Adrenal gland (tissue), 12 donors: Measurements from ENCODE around the gene COL17A1. TPM values are rescaled to one million over a fixed set of nuclear protein-coding genes. Genes with fewer than 3 reads are reported as not detected.

Experiments used
- DNase-seq, 7 donors: peaks; one replicate each; pipeline ENCODE4 v3.0.0-alpha.2; 2019 to 2020
- H3K27ac ChIP-seq, 5 donors: fragments of 200-600 bp; sonication (generic) in 4 of 5; 1 replicate in 3 of 5; 2 replicates in 2 of 5; pipeline versions ENCODE4 v1.5.1 to v1.8.0; 2016 to 2020; ENCODE audit warnings: mild to moderate bottlenecking in 1 of 5
- H3K27me3 ChIP-seq: fragments of 200-600 bp; 2 replicates; pipeline ENCODE4 v1.8.0; 2021
- H3K36me3 ChIP-seq, 2 donors: fragments of 200-600 bp; replicated peaks in 1 of 2; 1 replicate in 1 of 2; 2 replicates in 1 of 2; pipeline versions ENCODE4 v1.5.1 to v1.8.0; 2018 to 2022
- H3K4me1 ChIP-seq, 2 donors: fragments of 200-600 bp; replicated peaks in 1 of 2; 1 replicate in 1 of 2; 2 replicates in 1 of 2; pipeline versions ENCODE4 v1.5.1 to v1.8.0; 2018 to 2021
- H3K4me3 ChIP-seq, 4 donors: fragments of 200-600 bp; sonication (generic) in 3 of 4; one replicate each; pipeline ENCODE4 v1.5.1; 2016 to 2018
- H3K9me3 ChIP-seq, 3 donors: fragments of 200-600 bp; sonication (generic) in 1 of 3; replicated peaks in 1 of 3; 1 replicate in 2 of 3; 2 replicates in 1 of 3; pipeline versions ENCODE4 v1.5.1 to v1.8.0; 2016 to 2021
- CTCF ChIP-seq, 6 experiments: fragments of 450-650 bp in 4 of 6; fragments of 200-600 bp in 2 of 6; sonication (generic) in 1 of 6; IDR thresholded peaks; 1 replicate in 5 of 6; 2 replicates in 1 of 6; pipeline versions ENCODE4 v1.5.1 to v1.8.0; 2016 to 2021; ENCODE audit warnings: antibody characterized with exemption in 6 of 6, mild to moderate bottlenecking in 2 of 6, moderate library complexity in 1 of 6
- POLR2A ChIP-seq, 2 donors: fragments of 450-650 bp; IDR thresholded peaks; one replicate each; pipeline ENCODE4 v1.6.1; 2017; ENCODE audit warnings: antibody characterized with exemption in 2 of 2, mild to moderate bottlenecking in 2 of 2, moderate library complexity in 1 of 2
- WGBS, 4 donors: extraction: QIAGEN DNeasy Blood & Tissue Kit in 2 of 4; methylation state at CpG; one replicate each; pipeline versions ENCODE4 v1.1.5 to v1.1.7; 2013 to 2017; 5-methylcytosine and 5-hydroxymethylcytosine counted together
- intact Hi-C, 2 donors: fragments of 100-400 bp; cut with DNase I; formaldehyde crosslinking; loops; one replicate each; pipeline versions ENCODE4 v1.14.1 to v1.15.0; 2022 to 2023
- polyA plus RNA-seq, 3 donors: library from polyadenylated mRNA; stranded (reverse); fragments of 200-250 nt in 2 of 3; fragments of 350-450 nt in 1 of 3; fragmentation: Illumina TruSeq in 1 of 3; extraction: RNeasy Lipid Tissue Mini Kit (QIAGEN cat#74804) in 1 of 3; gene quantifications; one replicate each; pipeline ENCODE4 v1.2.3, GENCODE V29; 2013 to 2014
- total RNA-seq, 9 donors: library from RNA; depleted of rRNA in 4 of 9; stranded (reverse); fragments of >200 nt in 4 of 9; fragments of 120-200 nt in 1 of 9; fragmentation: NEBNext Ultra II Directional in 1 of 9; extraction: Animal tissue kit (Norgen Biotek cat#: 25700) in 1 of 9; gene quantifications; one replicate each; pipeline versions ENCODE4 v1.1.0 to v1.2.4, GENCODE V29; 2013 to 2023
- donor health status: healthy with polysubstance abuse.
- donor health status: Bipolar disorder and iron deficiency.
- donor health status: DM: yes; HTN: yes; CAD: no.
- donor health status: DM: no; HTN: no; CAD: no.
- donor health status: DM: no; HTN: no; CAD: no.
- donor health status: DM: yes; HTN: yes; CAD: no.

Gene COL17A1
- total and polyA plus RNA-seq, 12 donors: 0.11 to 2.2 (median 0.36) TPM; not detected in 4

DNA sequence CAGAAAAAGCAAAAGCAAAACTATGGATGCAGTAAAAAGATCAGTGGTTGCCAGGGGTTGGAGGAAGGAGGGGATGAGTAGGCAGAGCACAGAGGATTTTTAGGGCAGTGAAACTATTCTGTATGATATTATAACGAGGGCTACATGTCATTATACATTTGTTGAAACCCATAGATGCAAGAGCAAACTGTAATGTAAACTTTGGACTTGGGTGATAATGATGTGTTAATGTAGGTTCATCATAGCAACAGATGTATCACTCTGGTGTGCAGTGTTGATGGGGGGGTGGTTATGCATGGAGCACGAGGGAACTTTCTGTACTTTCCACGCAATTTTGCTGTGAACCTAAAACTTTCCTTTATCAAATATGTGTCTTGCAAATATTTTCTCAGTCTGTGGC is 95.6 kb downstream of the COL17A1 start:
- Histone ChIP-seq H3K36me3 (no peaks in the 10 kb centered on the region), H3K27ac (no peak overlapping the region), H3K27me3 (no peaks in the 10 kb centered on the region), H3K4me1 (peaks cover 0 to 39% of the 10 kb centered on the region in 2 donors), H3K4me3 (no peak overlapping the region), H3K9me3 (no peaks in the 10 kb centered on the region)
- intact Hi-C loops: no loop called here
- TF ChIP-seq CTCF (IDR thresholded peaks at IDR 0.05) (no peak), POLR2A (IDR thresholded peaks at IDR 0.05) (no peak)
- DNase-seq: no peak
- 72 to 88% (median 80%) methylated on average over 3 of the region's 3 CpGs for WGBS, 4 donors

DNA sequence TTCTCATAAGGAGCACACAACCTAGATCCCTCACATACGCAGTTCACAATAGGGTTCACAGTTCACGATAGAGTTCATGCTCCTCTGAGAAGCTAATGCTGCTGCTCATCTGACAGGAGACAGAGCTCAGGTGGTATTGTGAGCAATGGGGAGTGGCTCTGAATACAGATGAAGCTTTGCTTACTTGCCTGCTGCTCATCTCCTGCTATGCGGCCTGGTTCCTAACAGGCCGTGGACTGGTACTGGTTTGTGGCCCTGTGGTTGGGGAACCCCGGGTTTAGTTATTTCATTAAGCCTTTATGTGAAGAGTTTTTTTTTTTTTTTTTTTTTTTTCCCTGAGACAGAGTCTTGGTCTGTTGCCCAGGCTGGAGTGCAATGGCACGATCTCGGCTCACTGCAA is 99.3 kb downstream of the COL17A1 start:
- no peaks in the 10 kb centered on the region for H3K27me3 ChIP-seq
- no peaks in the 10 kb centered on the region for H3K36me3 ChIP-seq
- no peaks in the 10 kb centered on the region for H3K9me3 ChIP-seq
- no peak for TF ChIP-seq POLR2A (IDR thresholded peaks at IDR 0.05)
- TF ChIP-seq CTCF (IDR thresholded peaks at IDR 0.05): no peak
- H3K4me3 ChIP-seq: no peak overlapping the region
- no peak for DNase-seq
- H3K27ac ChIP-seq: no peak overlapping the region
- peaks cover 0 to 56% of the 10 kb centered on the region in 2 donors for H3K4me1 ChIP-seq
- intact Hi-C loops: no loop called here
- 61 to 87% (median 74%) methylated on average over 7 of the region's 7 CpGs for WGBS, 4 donors

- no peaks in the 10 kb centered on the region for H3K9me3 ChIP-seq
- H3K27ac ChIP-seq: no peak overlapping the region
- H3K36me3 ChIP-seq: no peaks in the 10 kb centered on the region
- intact Hi-C loops: no loop called here
- no peaks in the 10 kb centered on the region for H3K27me3 ChIP-seq
- DNase-seq: no peak
- TF ChIP-seq CTCF (IDR thresholded peaks at IDR 0.05) (no peak), POLR2A (IDR thresholded peaks at IDR 0.05) (no peak)
- H3K4me3 ChIP-seq: no peak overlapping the region
- peaks cover 0 to 55% of the 10 kb centered on the region in 2 donors for H3K4me1 ChIP-seq
These were observed 100.0 kb downstream of the COL17A1 start for GRCh38 chr10:103985726-103986125.

- intact Hi-C loops: no loop called here
- Histone ChIP-seq H3K4me3 (no peak overlapping the region), H3K27me3 (no peaks in the 10 kb centered on the region), H3K36me3 (no peaks in the 10 kb centered on the region), H3K27ac (no peak overlapping the region), H3K9me3 (no peaks in the 10 kb centered on the region), H3K4me1 (peaks cover 0 to 69% of the 10 kb centered on the region in 2 donors)
- no peak for DNase-seq
- 42 to 48% (median 43%) methylated on average over 4 of the region's 4 CpGs for WGBS, 4 donors
- TF ChIP-seq POLR2A (IDR thresholded peaks at IDR 0.05) (no peak), CTCF (IDR thresholded peaks at IDR 0.05) (no peak)
These were observed 102.2 kb downstream of the COL17A1 start for GRCh38 chr10:103983367-103983911.
